Inflammatory macrophage treated with lipopolysaccharide for 1 hour (primary cell): ENCODE data around the gene CCDC30.
A peak's percentile ranks its signal among the peaks of the same experiment; 100 is the strongest.
"Not testable (repeated sequence)": the region's sequence is repeated elsewhere in the genome, so short reads cannot be mapped to it uniquely, and the experiment has no call there.

Source experiments
- DNase-seq, 2 donors: peaks; one replicate each; pipeline ENCODE4 v3.0.0-alpha.2; 2020 to 2022

CCDC30 gene

GRCh38 chr1:42658877-42659337, 195.8 kb downstream of the CCDC30 start:
- no peak for DNase-seq

GRCh38 chr1:42660907-42661500, 197.9 kb downstream of the CCDC30 start:
- DNase-seq: no peak

- no peak for DNase-seq
Measured at GRCh38 chr1:42669936-42670335, 206.8 kb downstream of the CCDC30 start.

- DNase-seq: no peak
Measured at GRCh38 chr1:42670425-42670824, 207.3 kb downstream of the CCDC30 start.

GRCh38 chr1:42674214-42674613, 211.1 kb downstream of the CCDC30 start:
- no peak for DNase-seq

GRCh38 chr1:42674682-42675081, 211.6 kb downstream of the CCDC30 start:
- DNase-seq: no peak

GRCh38 chr1:42675467-42675866, 212.4 kb downstream of the CCDC30 start:
- no peak for DNase-seq

- no peak for DNase-seq
Measured at GRCh38 chr1:42676534-42677087, 213.5 kb downstream of the CCDC30 start.

- peak in 1 of 2 donors; percentile 12 for DNase-seq
Measured at GRCh38 chr1:42679364-42679983, 216.4 kb downstream of the CCDC30 start.

- peak; percentile 16 to 20 for DNase-seq
Measured at GRCh38 chr1:42680055-42680454, 217.0 kb downstream of the CCDC30 start.

GRCh38 chr1:42680921-42681683, 218.0 kb downstream of the CCDC30 start:
- peak; percentile 11 to 28 for DNase-seq

- peak; percentile 98 to 99 for DNase-seq
Measured at GRCh38 chr1:42681741-42682483, 218.8 kb downstream of the CCDC30 start, which contains the start of gene YBX1. TSS of gene YBX1 (plus strand) at chr1:42682418. CDS start at chr1:42682566, 148 bp downstream.

- not testable (repeated sequence) for DNase-seq
Measured at GRCh38 chr1:42682484-42682738, 219.3 kb downstream of the CCDC30 start.

- DNase-seq: peak; percentile 81 to 88
Measured at GRCh38 chr1:42682739-42683531, 219.8 kb downstream of the CCDC30 start.

- no peak for DNase-seq
Measured at GRCh38 chr1:42684139-42684538, 221.1 kb downstream of the CCDC30 start.

- no peak for DNase-seq
Measured at GRCh38 chr1:42686418-42686817, 223.3 kb downstream of the CCDC30 start.

GRCh38 chr1:42689912-42690311, 226.8 kb downstream of the CCDC30 start:
- DNase-seq: no peak

- no peak for DNase-seq
Measured at GRCh38 chr1:42690477-42691156, 227.5 kb downstream of the CCDC30 start.

GRCh38 chr1:42691157-42691498, 228.0 kb downstream of the CCDC30 start:
- no peak for DNase-seq

GRCh38 chr1:42692461-42692860, 229.4 kb downstream of the CCDC30 start:
- DNase-seq: no peak

- DNase-seq: no peak
Measured at GRCh38 chr1:42692911-42693310, 229.8 kb downstream of the CCDC30 start.
